K562 (cell line): ENCODE measurements around the gene CASD1. TPM values are rescaled to one million over a fixed set of nuclear protein-coding genes. Genes with fewer than 3 reads are reported as not detected.

ENCODE experiments used
- MBD2 ChIP-seq: sonication (generic); IDR thresholded peaks from 2 replicates; pipeline ENCODE4 v1.6.1; 2016; ENCODE audit warnings: low read depth, borderline replicate concordance
- MED1 ChIP-seq: sonication (generic); formaldehyde crosslinking; IDR thresholded peaks from 2 replicates; pipeline ENCODE4 v1.8.1; 2023; ENCODE audit warnings: missing genetic modification reagents, borderline replicate concordance
- NR2C2 ChIP-seq, 2 experiments: fragments of 200-800 bp in 1 of 2; sonication (Bioruptor generic) in 1 of 2; sonication (generic) in 1 of 2; formaldehyde crosslinking in 1 of 2; IDR thresholded peaks; 2 replicates each; pipeline versions ENCODE4 v1.6.1 to v1.8.0; 2016 to 2022; ENCODE audit warnings: mild to moderate bottlenecking in 1 of 2, missing compliant biosample characterization in 1 of 2, missing genetic modification characterization in 1 of 2, missing genetic modification reagents in 1 of 2
- PTBP1 ChIP-seq: fragments of 200-400 bp; formaldehyde crosslinking; IDR thresholded peaks from 2 replicates; pipeline ENCODE4 v1.6.1; 2017; ENCODE audit warnings: low read depth, low read length
- SRF ChIP-seq, 2 experiments: fragments of 250-450, 450-650 bp in 1 of 2; sonication (Bioruptor Pico) in 1 of 2; sonication (generic) in 1 of 2; formaldehyde crosslinking; IDR thresholded peaks; 2 replicates each; pipeline versions ENCODE4 v1.5.0 to v1.5.1; 2020 to 2022; ENCODE audit warnings: mild to moderate bottlenecking in 1 of 2, missing genetic modification reagents in 1 of 2
- TARDBP ChIP-seq: fragments of 450-650 bp; IDR thresholded peaks from 2 replicates; pipeline ENCODE4 v1.6.1; 2016
- TSHZ1 ChIP-seq: fragments of 250-450 bp; sonication (Bioruptor Pico); IDR thresholded peaks from 2 replicates; pipeline ENCODE4 v1.4.0; 2020; ENCODE audit warnings: mild to moderate bottlenecking, moderate library complexity
- USF2 ChIP-seq: sonication (generic); formaldehyde crosslinking; IDR thresholded peaks from 2 replicates; pipeline ENCODE4 v1.5.0; 2020; ENCODE audit warnings: missing genetic modification reagents
- YY1 ChIP-seq, 3 experiments: IDR thresholded peaks; 2 replicates each; pipeline ENCODE4 v1.6.1; 2011; ENCODE audit warnings: low read length in 2 of 3, mild to moderate bottlenecking in 2 of 3, moderate library complexity in 2 of 3, borderline replicate concordance in 1 of 3, control low read depth in 1 of 3, low read depth in 1 of 3; ENCODE audit not compliant: insufficient read depth in 3 of 3, insufficient replicate concordance in 2 of 3, control insufficient read depth in 1 of 3, insufficient read length in 1 of 3; ENCODE audit errors: extremely low read depth in 1 of 3
- ZBTB33 ChIP-seq: sonication (generic); formaldehyde crosslinking; IDR thresholded peaks from 2 replicates; pipeline ENCODE4 v1.8.1; 2023; ENCODE audit warnings: mild to moderate bottlenecking, missing genetic modification reagents
- ZNF133 ChIP-seq: fragments of 250-450 bp; sonication (Bioruptor Pico); IDR thresholded peaks from 2 replicates; pipeline ENCODE4 v1.4.0; 2020; ENCODE audit warnings: mild to moderate bottlenecking
- ZNF175 ChIP-seq: fragments of 200-800 bp; sonication (Bioruptor generic); IDR thresholded peaks from 2 replicates; pipeline ENCODE4 v1.6.1; 2016; ENCODE audit warnings: low read depth, mild to moderate bottlenecking, missing genetic modification characterization, missing compliant biosample characterization
- polyA plus RNA-seq, 8 experiments: library from polyadenylated mRNA; depleted of rRNA in 4 of 8; stranded (reverse) in 5 of 8; unstranded in 3 of 8; fragments of >200 nt; fragmentation: Nextera tagmentation in 2 of 8; fragmentation: Illumina TruSeq in 1 of 8; extraction: Ambion mirVana in 2 of 8; extraction: Trizol in 1 of 8; gene quantifications; 2 replicates each; pipeline versions ENCODE4 v1.2.1 to v1.2.3, GENCODE V29; 2011 to 2014; ENCODE audit warnings: inconsistent platforms in 1 of 8, missing spikeins in 1 of 8
- total RNA-seq, 7 experiments: library from RNA; depleted of rRNA in 6 of 7; stranded (reverse); fragments of >200 nt in 6 of 7; fragmentation: Illumina TruSeq in 2 of 7; extraction: Trizol in 2 of 7; gene quantifications; 2 replicates each; pipeline versions ENCODE4 v1.2.1 to v1.2.3, GENCODE V29; 2011 to 2021; ENCODE audit warnings: low replicate concordance in 1 of 7
- TF ChIP-seq, protein P1 (sequence below): fragments of 250-450 bp; sonication (Bioruptor Pico); IDR thresholded peaks from 2 replicates; pipeline ENCODE4 v1.4.0; 2020; ENCODE audit warnings: borderline replicate concordance
- TF ChIP-seq, protein P2 (sequence below): fragments of 250-450 bp; sonication (Bioruptor Pico); IDR thresholded peaks from 2 replicates; pipeline ENCODE4 v1.4.0; 2020; ENCODE audit warnings: mild to moderate bottlenecking, moderate library complexity
- TF ChIP-seq, protein P3 (sequence below): fragments of 250-450 bp; sonication (Bioruptor Pico); IDR thresholded peaks from 2 replicates; pipeline ENCODE4 v1.9.0; 2021; ENCODE audit warnings: mild to moderate bottlenecking

CASD1 gene
- total and polyA plus RNA-seq, 9 of the 15 experiments (the other 6 are each of a cell fraction or from before 2014, with no cell fraction given) = 1.2 to 8.2 (median 4.8) TPM

- TF ChIP-seq MBD2 (no peak), NR2C2 (CRISPR knock-in tag; IDR thresholded peaks at IDR 0.05) (no peak), NR2C2 (tag; IDR thresholded peaks at IDR 0.05) (peak; percentile 92), ZNF175 (0 out of 2 replicates have a peak, but pooled peaks have one; percentile 64), USF2 (CRISPR knock-in tag) (peak; percentile 51; the same call in 1 of the 2 replicates), TARDBP (no peak), SRF (CRISPR knock-in tag; IDR thresholded peaks at IDR 0.05) (no peak), PTBP1 (no peak), ZNF133 (CRISPR knock-in tag) (no peak), YY1 (IDR thresholded peaks at IDR 0.05; ENCODE audit: borderline replicate concordance in 1 of 3, control insufficient read depth in 1 of 3, extremely low read depth in 1 of 3, insufficient read depth in 3 of 3, insufficient read length in 1 of 3, insufficient replicate concordance in 2 of 3, low read depth in 1 of 3, low read length in 2 of 3) (no peak), TSHZ1 (no peak), ZBTB33 (CRISPR knock-in tag) (0 out of 2 replicates have a peak, but pooled peaks have one; percentile 44), MED1 (no peak)
- TF ChIP-seq, protein P1, sequence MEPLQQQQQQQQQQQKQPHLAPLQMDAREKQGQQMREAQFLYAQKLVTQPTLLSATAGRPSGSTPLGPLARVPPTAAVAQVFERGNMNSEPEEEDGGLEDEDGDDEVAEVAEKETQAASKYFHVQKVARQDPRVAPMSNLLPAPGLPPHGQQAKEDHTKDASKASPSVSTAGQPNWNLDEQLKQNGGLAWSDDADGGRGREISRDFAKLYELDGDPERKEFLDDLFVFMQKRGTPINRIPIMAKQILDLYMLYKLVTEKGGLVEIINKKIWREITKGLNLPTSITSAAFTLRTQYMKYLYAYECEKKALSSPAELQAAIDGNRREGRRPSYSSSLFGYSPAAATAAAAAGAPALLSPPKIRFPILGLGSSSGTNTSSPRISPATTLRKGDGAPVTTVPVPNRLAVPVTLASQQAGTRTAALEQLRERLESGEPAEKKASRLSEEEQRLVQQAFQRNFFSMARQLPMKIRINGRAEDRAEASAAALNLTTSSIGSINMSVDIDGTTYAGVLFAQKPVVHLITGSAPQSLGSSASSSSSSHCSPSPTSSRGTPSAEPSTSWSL = no peak
- TF ChIP-seq, protein P2, sequence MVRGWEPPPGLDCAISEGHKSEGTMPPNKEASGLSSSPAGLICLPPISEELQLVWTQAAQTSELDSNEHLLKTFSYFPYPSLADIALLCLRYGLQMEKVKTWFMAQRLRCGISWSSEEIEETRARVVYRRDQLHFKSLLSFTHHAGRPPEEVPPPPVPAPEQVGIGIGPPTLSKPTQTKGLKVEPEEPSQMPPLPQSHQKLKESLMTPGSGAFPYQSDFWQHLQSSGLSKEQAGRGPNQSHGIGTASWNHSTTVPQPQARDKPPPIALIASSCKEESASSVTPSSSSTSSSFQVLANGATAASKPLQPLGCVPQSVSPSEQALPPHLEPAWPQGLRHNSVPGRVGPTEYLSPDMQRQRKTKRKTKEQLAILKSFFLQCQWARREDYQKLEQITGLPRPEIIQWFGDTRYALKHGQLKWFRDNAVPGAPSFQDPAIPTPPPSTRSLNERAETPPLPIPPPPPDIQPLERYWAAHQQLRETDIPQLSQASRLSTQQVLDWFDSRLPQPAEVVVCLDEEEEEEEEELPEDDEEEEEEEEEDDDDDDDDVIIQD = no peak
- TF ChIP-seq, protein P3, sequence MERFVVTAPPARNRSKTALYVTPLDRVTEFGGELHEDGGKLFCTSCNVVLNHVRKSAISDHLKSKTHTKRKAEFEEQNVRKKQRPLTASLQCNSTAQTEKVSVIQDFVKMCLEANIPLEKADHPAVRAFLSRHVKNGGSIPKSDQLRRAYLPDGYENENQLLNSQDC (CRISPR knock-in tag) = peak; percentile 30; the same call in 1 of the 2 replicates
Observed at GRCh38 chr7:94509264-94509886, at the start of gene CASD1 (continued).
